HG02588 (cell line): ENCODE measurements around the gene ANXA3.
"Not testable (repeated sequence)": the region's sequence is repeated elsewhere in the genome, so short reads cannot be mapped to it uniquely, and the experiment has no call there.

Experiments used
- ATAC-seq: cut with Tn5 transposase; IDR thresholded peaks from one replicate; pipeline ENCODE4 v1.9.1; 2021; ENCODE audit warnings: mild to moderate bottlenecking, moderate library complexity; ENCODE audit not compliant: unreplicated experiment

Gene ANXA3

DNA sequence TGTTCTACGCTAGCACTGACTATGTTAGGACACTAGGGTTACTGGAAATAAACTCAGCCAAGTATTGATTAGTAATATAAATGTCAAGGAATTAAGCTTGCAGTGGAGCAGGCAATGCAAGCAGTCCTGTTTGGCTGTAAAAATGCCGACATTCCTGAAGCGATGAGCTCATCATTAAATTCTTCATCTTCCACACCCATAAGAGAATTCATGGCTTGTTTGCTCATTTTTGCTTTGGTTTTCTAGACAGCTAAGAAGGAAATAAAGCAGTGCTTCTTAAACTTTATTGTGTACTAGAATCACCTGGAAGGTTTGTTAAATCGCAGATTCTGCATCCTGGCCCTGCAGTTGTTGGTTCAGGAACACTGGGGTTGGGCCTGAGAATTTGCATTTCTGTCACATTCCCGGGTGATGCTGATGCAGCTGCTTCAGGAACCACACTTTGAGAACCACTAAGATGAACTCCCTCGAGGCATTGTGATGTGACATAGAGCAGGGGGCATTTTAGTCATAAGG is 17.8 kb downstream of the ANXA3 start:
- no peak for ATAC-seq

DNA sequence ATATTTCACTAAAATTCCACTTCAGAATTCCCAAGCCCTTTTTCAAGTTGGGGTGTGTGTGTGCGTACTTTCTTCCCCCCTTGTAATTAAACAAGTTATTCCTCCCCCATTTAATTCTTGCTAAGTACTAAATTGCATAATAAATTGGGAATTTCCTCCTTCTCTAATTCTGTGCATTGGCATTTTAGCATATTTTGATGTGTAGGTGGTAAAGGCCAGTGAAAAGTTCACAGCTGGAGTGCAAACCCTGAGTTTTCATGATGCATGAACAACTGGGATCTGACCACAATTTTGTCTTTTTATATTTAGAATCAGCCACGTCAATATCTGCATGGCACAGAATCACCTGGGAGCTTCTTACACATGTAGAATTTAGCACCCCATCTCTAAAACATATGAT is 18.5 kb downstream of the ANXA3 start:
- ATAC-seq, result no peak

DNA sequence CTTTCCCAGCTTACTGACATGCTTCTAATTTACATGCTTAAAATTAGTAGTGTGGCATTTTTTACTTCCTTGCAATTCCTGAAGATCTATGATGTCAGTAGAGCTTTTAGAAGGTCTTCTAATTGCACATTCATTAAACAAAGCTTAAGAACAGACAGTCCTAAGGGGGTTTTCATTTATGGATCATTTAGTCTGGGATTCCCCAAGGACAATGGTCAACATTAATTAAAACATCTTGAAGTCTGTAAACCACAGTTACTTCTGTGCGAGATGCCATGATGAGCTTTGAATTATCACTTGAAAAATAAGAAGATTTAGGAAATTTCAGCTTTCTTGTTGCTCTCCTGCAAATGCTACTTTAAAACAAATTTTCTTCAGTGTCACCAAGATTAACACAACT is 20.2 kb downstream of the ANXA3 start:
- no peak for ATAC-seq

DNA sequence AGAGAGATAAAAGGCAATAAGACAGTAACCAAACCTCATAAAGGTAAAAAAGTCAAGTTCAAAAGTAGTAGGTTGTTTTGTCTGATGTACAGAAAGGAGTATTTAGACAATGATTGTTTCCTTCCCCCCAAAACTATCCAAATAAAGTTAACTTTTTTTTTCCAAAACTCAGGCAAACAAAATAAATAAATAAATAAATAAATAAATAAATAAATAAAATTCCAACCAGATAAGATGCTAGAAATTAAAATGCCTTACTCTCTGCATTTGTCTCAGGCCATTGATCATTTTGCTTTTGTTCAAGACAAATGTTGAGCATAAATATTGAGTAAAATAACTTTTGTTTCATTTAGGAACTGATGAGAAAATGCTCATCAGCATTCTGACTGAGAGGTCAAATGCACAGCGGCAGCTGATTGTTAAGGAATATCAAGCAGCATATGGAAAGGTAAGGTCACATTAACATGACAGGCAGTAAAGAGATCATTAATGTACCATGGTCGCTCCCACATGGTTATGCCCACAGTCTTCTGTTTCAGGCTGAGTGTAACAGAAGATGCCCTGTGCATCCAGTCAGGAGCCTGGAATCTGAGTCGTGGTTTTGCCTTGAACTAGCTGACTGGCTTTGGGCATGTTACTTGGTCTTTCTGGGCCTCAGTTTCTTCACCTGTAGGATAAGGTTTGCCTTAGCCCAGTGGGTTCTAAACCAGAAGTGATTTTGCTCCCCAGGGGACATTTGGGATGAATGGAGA is 27.3 kb downstream of the ANXA3 start:
- no peak for ATAC-seq

DNA sequence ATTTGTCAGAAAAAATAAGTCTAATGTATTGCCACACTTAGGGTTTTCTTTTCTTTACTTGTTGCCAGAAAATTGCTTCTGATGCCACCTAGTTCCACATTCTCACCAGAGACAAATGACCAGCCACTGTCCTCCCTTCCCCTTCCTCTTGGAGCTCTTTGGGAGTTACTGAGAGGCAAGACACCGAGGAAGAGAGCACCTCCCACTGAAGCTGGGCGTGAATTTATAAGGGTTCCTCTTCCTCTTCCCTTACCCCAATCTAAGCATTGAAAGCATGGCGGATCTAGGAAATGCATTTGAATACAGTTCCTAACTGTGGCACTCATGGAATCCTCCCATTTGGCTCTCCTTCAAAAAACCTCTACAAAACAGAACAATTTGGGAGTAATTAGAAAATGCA is 30.0 kb downstream of the ANXA3 start:
- no peak for ATAC-seq

DNA sequence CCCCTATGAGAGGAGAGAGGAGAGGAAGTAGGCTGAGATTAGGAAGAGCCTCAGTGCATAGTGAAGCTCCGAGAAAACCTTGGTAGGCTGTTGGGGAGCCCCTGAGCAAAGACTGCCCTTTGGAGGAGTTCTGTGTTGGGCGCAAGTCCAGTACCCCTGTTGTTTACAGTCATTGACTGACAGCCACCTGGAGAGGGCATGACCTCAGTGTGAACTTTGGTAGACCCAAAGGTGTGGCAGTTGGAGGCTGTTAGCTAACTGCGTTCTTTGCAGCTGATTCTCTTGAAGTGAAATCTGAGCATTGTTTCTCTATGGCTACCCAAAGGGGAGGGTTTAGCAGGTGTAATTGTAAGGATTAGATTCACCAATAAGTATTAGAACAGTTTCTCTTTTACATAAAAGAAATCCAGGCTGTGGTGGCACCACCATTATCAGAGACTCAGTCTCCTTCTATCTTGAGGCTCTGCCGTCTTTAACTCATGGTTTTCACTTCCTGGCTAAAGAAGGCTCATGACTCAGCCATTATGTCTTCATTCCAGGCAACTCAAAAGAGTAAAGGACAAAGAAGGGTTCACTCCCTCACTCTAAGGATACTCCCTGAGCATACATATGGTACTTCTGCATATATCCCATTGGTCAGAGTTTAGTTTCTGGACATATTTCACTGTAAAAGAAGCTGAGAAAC is 33.4 kb downstream of the ANXA3 start:
- no peak for ATAC-seq

DNA sequence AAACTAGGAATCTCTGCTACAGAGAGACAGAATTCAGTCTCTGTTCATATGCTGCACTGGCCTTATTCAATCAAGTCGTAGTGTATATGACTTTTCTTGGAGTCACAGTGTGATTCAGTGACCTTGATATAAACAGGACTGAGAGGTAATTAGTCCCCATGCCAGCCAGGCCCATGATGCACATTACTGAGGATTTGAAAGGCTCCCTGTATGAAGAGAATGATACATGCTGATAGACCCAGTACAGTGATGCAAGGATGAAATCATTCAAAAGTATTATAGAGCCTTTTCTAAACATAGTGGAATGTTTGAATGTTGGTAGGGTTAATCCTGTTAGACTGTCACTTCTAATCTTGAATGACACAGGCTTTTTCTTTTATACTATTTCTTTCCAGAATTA is 34.1 kb downstream of the ANXA3 start:
- no peak for ATAC-seq

DNA sequence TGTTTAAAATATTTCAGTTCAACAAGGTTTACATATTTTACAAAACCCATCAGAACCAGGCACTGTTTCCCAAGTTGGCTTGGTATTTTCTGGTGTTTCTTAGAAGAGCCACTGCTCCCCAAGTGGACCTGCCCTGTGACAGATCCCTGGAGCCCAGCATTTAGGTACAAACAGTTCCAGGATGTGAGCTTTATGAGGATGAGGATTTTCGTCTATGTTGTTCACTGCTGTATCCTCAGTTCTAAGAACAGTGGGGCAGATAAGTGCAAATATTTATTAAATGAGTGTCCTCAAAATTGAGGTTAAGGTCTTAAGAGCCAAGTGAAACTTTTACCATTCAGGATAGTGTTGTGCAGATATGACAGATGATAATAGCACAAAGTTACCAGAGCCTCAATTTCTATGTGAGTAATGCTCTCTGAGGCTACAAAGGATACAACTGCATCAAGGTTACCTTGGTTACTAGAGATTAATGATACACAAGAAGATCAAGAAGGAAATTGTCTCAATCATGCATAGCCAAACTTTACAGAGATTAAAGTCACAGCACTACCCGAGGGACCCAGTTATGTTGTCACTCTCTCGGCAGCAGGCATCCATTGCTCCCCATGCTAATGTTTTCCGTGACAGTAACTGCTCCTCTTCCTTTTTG is 37.5 kb downstream of the ANXA3 start:
- no peak for ATAC-seq

DNA sequence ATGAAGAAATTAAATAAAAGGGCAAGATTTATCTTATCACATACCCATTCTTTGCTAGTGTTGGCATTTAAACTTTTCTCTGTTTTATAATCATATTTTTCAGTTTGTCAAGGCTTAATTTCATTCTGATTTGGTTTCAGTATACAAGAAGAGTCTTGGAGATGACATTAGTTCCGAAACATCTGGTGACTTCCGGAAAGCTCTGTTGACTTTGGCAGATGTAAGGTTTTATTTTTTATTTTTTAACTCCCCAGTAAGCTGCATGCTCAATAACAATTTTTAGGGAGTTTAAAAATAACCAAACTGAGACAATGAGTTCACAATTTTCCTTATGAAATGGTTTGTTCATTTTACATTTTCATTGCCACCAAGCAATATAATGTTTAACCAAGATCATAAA is 39.8 kb downstream of the ANXA3 start:
- no peak for ATAC-seq

DNA sequence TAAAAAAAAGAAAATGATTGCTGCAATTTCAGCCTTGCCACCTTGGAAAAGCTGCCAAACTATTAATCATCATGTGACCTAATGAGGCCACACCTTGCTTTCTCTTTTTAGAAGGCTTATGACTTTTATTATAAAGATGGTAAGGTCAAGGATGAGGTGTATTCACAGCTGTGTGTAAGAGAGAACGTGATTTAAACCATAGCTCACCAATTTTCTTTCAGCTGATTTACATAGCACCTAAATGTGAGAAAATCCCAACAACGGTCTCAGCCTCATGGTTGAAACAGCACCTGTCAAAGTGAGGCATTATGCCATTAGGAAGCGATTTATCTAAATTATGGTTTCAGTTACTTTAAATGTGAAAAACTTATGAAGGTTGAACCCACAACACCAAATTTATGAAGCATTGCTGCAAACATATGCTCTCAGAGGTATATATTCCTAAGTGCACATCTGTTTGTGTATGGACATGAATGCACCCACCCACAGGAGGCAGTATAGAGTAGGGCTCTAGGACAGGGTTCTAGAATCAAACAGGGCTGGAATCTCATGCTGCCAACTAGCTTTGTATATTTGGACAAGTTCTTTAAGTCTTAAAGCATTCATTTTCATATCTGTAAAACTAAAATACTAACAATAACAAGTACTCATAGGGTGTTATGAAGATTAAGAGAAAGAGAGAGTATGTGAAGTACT is 40.7 kb downstream of the ANXA3 start:
- ATAC-seq, result peak; percentile 56

DNA sequence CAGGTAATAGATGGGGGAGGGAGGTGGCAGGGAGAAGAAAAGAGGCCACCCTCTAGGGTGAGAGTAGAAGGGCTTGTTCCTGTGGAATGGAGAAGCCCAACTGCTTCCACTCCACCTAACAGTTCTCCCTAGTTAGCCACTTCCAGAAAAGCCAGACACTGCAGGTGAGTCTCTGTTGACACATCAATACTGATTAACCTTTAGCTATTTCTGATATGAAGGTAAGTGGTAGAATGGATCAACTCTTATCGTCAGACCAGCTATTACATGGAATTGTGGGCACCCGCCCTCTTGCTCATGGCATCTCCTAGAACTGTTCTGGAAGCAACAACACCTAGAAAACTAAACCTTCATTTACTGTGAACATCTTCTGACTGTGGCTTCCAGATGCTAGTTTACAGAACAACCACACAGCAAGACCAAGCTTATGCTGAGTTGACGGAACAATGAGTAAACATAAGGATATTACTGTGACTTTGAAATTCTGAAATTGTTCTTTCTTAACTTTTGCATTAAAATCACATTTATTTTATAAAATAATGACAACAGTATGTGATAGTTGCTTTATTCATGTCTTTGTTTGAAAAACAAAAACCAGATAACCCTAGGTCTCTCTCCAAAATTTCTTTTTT is 44.7 kb downstream of the ANXA3 start:
- ATAC-seq, result no peak

DNA sequence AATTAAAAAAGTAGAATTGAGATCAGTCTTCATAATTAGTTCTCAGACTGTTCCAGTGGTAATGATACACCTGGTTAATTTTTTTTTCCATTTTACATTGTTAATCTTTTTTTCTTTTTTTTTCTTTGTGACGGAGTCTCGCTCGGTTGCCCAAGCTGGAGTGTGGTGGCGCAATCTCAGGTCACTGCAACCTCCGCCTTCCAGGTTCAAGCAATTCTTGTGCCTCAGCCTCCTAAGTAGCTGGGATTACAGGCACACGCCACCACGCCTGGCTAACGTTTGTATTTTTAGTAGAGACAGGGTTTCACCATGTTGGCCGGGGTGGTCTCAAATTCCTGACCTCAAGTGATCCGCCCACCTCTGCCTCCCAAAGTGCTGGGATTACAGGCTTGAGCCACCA is 46.9 kb downstream of the ANXA3 start:
- ATAC-seq, result not testable (repeated sequence)

DNA sequence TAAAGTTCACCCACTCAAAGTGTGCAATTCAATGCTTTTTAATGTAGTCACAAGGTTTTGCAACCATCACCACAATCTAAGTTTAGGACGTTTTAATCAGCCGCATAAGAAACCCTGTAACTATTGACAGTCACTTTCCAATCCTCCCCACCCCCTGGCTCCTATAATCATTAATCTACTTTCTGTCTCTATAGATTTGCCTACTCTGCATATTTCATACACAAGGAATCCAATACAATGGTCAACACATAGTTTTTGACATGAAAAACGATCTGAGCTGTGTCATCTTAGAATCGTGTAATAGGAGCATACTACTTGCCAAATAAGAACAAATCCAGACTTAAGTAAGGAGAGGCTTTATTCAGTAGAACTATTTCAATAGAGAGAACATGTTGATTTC is 47.6 kb downstream of the ANXA3 start:
- no peak for ATAC-seq

DNA sequence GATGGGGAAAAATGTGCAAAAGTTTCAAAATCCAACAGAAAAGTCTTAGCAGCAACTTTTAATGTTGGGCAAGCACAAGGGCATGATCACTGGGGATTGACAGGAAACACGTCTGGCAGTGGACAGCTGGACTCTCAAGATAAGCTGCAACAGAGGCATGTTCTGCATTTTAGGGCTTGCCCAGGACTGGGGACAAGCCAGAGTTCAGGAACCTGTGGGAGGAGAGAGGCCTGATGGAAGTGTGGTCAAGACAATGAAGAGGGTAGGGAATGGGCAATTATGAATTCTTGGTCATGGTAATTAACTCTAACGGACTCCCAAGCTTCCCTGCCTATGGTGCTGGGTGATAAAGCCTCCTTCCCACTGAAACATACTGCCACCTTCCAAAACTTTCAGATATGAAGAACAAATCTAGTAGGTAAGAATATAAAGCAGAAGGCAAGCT is 48.4 kb downstream of the ANXA3 start:
- no peak for ATAC-seq

DNA sequence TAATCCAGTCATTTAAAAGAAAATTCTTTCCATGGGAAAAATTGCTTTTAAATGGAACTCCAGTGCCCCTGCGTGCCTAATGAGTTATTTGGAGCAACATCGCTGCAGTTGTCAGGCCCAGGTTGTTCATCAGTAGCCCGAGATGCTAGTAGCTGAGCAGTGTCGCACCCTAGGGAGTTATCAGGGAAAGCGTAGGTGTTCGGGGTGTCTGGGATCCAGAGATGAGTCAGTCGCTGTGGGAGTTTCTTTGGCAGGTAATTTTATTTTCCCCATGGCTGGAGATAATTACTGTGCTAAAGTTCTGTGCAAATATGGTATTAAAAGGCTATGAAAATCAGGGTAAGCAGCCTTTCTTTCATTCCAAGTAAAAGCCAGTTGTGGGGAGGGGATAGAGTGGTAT is 49.4 kb downstream of the ANXA3 start:
- ATAC-seq, result peak; percentile 88

DNA sequence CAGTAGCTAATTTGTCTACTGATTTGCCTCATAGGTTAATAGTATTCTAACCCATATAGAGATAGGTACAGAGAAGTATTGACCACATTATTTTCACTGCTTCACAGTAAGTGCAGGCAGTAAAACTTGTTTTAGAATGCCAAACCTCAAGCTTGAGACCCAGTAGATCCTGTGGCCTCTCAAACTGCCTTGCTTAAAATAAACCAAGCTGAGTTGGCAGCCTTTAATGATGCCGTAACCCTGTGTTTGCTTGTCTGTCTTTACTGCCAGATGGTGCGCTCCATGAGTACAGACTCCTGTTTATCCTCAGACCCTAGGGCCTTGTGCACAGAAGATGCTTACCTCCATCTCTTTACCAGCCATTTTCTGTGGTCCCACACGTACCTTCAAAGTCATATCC is 50.8 kb downstream of the ANXA3 start:
- no peak for ATAC-seq

DNA sequence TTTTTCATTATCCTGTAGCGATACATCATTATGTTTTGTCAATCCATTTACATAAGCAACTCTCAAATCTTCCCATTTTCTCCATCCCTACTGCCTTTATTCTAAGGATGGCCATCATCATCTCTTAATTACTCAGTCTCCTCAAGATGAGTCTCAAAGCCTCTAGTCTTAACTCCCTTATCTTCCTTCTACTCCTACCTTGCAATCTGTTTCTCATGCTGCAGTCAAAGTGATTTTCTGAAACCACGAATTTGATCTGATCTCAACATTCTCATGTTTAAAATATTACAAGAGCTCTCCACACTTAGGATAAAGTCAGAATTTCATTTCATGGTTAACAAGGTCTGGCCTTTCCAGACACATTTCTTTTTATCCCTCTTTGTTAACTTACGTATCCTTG is 51.8 kb downstream of the ANXA3 start:
- ATAC-seq, result no peak

DNA sequence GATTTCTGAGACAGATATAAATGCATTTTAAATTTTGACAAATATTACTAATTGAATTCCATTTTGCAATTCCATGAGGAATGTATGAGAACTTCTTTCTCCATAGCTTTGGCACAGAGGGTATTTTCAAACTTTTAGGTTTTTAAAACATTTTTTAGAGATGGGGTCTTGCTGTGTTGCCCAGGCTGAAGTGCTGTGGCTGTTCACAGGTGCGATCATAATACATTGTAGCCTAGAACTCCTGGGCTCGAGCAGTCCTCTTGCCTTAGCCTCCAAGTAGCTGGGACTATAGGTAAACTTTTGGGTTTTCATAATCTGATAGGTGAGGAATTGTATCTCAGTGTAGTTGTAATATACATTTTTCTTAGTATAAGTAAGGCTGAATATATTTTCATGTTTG is 53.4 kb downstream of the ANXA3 start:
- no peak for ATAC-seq

DNA sequence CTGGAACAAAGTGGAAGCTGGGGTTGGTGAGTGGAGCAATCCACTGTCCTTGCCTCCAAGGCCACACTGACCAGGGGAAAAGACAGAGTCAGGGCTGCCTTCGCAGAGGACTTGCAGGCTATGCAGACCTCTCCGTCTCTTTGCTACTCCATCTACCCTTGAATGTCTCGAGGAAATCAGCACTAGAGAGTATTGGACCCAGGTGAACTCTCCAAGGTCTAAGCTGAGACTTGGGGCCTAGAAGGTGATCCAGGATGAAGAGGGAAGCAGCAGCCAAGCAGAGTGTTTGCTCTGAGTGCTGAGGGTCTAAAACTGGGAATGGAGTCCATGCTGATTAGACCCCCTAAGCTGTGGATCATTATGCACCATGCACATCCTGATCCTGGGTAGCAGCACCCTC is 54.5 kb downstream of the ANXA3 start:
- no peak for ATAC-seq

DNA sequence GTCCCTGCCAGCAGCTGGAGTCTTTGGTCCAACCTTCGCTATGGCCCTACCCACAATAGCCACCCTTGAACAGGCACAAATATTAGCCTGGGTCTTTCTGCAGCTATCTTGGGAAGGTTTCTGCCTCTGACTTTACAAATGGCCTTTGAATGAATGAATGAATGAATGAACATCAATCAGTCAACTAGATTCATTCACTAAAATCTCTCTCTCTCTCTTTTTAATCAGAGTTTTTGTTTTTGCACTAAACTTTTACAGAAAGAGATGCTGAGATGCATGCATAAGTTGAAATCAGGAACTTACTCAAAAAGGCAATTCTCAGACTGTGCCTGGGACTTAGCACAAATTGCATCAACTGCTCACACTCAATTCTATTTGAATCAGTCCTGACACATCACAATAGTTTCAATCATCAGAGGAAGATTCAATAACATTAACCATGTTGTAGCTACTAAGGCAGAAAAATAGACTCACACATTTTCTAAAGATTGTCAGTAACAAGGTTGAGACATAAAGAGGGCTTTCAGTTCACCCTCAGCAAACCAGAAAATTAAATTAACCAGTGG is 55.0 kb downstream of the ANXA3 start:
- no peak for ATAC-seq

DNA sequence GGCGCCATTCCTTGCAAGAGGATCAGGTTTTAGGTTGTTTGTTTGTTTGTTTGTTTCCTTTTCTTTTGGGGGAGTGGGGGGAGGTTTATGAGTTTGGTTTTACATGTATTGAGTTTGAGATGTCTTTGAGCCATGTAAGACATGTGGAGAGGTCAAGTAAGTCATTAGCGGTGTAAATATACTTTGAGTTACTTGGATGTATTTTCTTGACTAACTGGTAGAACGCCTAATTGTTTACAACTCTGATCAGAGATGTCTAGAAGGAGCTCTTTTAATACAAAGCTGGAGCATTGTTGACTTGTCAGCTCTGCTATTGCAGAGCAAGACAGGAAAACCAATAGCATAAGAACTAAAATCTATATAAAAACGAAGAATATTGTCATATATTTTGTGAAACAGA is 57.1 kb downstream of the ANXA3 start:
- ATAC-seq, result no peak
